ENCODE data around the gene OR13C2.

OR13C2 gene

GRCh38 chr9:104555521-104555920 is 49.9 kb downstream of the OR13C2 start:
- no peak for DNase-seq (ENCODE audit: low spot score)
- CTCF ChIA-PET = no interaction called here
- TF ChIP-seq CTCF (conservative IDR thresholded peaks at IDR 0.05; ENCODE audit: low read depth) = no peak
- H3K27ac ChIP-seq = no peak overlapping the region
- POLR2A ChIA-PET (ENCODE audit: low non-redundant PET) = no interaction called here

Measured in RWPE1 (cell line).